MM.1S (cell line): Measurements from ENCODE around the gene DDX31.

ENCODE experiments used
- DNase-seq: peaks from one replicate; pipeline ENCODE4 v3.0.0-alpha.2; 2015
- H2AFZ ChIP-seq: fragments of 300-600 bp; sonication (generic); 2 replicates; pipeline ENCODE4 v1.6.0; 2016; ENCODE audit warnings: antibody characterized with exemption, low read length
- H3F3A ChIP-seq: fragments of 300-600 bp; sonication (generic); 2 replicates; pipeline ENCODE4 v1.6.1; 2016; ENCODE audit warnings: mild to moderate bottlenecking, antibody characterized with exemption, low read length, moderate library complexity, mixed read lengths; ENCODE audit not compliant: insufficient read depth
- H3K27ac ChIP-seq: fragments of 300-600 bp; sonication (generic); 2 replicates; pipeline ENCODE4 v1.5.1; 2016; ENCODE audit warnings: mild to moderate bottlenecking, low read length
- H3K27me3 ChIP-seq: fragments of 300-600 bp; sonication (generic); replicated peaks from 2 replicates; pipeline ENCODE4 v1.6.0; 2016; ENCODE audit warnings: low read length; ENCODE audit not compliant: insufficient read depth
- H3K36me3 ChIP-seq: fragments of 300-600 bp; sonication (generic); replicated peaks from 2 replicates; pipeline ENCODE4 v1.6.1; 2016; ENCODE audit warnings: mild to moderate bottlenecking, low read length, mixed read lengths; ENCODE audit not compliant: insufficient read depth
- H3K4me1 ChIP-seq: fragments of 300-600 bp; sonication (generic); 2 replicates; pipeline ENCODE4 v1.6.1; 2016; ENCODE audit warnings: low read length, mixed read lengths
- H3K4me2 ChIP-seq: fragments of 300-600 bp; sonication (generic); 2 replicates; pipeline ENCODE4 v1.6.0; 2016; ENCODE audit warnings: low read depth, low read length
- H3K4me3 ChIP-seq: fragments of 300-600 bp; sonication (generic); 2 replicates; pipeline ENCODE4 v1.5.1; 2016; ENCODE audit warnings: low read length, mixed read lengths
- H3K79me2 ChIP-seq: fragments of 300-600 bp; sonication (generic); 2 replicates; pipeline ENCODE4 v1.6.1; 2016; ENCODE audit warnings: mixed run types, low read length, mixed read lengths
- H3K9ac ChIP-seq: fragments of 300-600 bp; sonication (generic); 2 replicates; pipeline ENCODE4 v1.6.1; 2016; ENCODE audit warnings: low read length, mixed read lengths
- H3K9me2 ChIP-seq: fragments of 300-600 bp; sonication (generic); replicated peaks from 2 replicates; pipeline ENCODE4 v1.6.1; 2016; ENCODE audit warnings: mild to moderate bottlenecking, low read length, mixed read lengths; ENCODE audit not compliant: insufficient read depth
- H3K9me3 ChIP-seq: fragments of 300-600 bp; sonication (generic); replicated peaks from 2 replicates; pipeline ENCODE4 v1.6.1; 2016; ENCODE audit warnings: mild to moderate bottlenecking, low read length, mixed read lengths; ENCODE audit not compliant: insufficient read depth
- H4K20me1 ChIP-seq: fragments of 300-600 bp; sonication (generic); 2 replicates; pipeline ENCODE4 v1.6.1; 2016; ENCODE audit warnings: mild to moderate bottlenecking, low read length, moderate library complexity, mixed read lengths; ENCODE audit not compliant: insufficient read depth
- EZH2 ChIP-seq: fragments of 300-600 bp; sonication (generic); optimal IDR thresholded peaks from 2 replicates; pipeline ENCODE3; 2017; ENCODE audit warnings: low read depth, mild to moderate bottlenecking, antibody characterized with exemption, low read length, mixed read lengths
- EZH2phosphoT487 ChIP-seq: fragments of 300-600 bp; sonication (generic); IDR thresholded peaks from 2 replicates; pipeline ENCODE4 v1.6.1; 2018; ENCODE audit warnings: antibody characterized with exemption, low read length
- TF ChIP-seq, protein P1 (sequence below): fragments of 300-600 bp; sonication (generic); IDR thresholded peaks from 2 replicates; pipeline ENCODE4 v1.5.1; 2016; ENCODE audit warnings: antibody characterized with exemption, low read length, mixed read lengths

The DDX31 gene

DNA sequence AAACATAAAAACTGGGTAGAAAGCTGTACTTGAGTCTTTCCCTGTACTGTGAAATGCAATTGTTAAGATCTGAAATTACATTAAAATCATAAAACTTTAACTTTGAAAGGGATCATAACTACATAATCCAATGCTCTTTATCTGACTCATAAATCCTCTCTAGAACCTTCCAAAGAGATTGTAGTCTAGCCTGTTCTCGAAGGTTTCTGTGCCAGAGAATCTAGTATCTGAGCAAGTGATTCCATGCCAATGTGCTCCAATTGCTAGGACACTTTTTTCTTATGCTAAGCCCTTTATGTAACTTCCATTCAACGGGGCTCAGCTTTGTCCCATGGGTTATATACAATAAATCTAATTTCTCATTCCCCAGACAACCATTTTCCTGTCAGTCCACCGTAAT is 21.1 kb downstream of the DDX31 start:
- H3K36me3 ChIP-seq: peaks cover 11% of the 10 kb centered on the region; the same call in 1 of the 2 replicates
- H3F3A ChIP-seq: no peaks in the 10 kb centered on the region
- no peaks in the 10 kb centered on the region for H4K20me1 ChIP-seq
- H3K4me2 ChIP-seq: no peak overlapping the region
- no peak overlapping the region for H3K27ac ChIP-seq
- no peak for DNase-seq
- no peaks in the 10 kb centered on the region for H3K9me2 ChIP-seq
- no peaks in the 10 kb centered on the region for H3K9me3 ChIP-seq
- H3K27me3 ChIP-seq: no peaks in the 10 kb centered on the region
- TF ChIP-seq, protein P1, sequence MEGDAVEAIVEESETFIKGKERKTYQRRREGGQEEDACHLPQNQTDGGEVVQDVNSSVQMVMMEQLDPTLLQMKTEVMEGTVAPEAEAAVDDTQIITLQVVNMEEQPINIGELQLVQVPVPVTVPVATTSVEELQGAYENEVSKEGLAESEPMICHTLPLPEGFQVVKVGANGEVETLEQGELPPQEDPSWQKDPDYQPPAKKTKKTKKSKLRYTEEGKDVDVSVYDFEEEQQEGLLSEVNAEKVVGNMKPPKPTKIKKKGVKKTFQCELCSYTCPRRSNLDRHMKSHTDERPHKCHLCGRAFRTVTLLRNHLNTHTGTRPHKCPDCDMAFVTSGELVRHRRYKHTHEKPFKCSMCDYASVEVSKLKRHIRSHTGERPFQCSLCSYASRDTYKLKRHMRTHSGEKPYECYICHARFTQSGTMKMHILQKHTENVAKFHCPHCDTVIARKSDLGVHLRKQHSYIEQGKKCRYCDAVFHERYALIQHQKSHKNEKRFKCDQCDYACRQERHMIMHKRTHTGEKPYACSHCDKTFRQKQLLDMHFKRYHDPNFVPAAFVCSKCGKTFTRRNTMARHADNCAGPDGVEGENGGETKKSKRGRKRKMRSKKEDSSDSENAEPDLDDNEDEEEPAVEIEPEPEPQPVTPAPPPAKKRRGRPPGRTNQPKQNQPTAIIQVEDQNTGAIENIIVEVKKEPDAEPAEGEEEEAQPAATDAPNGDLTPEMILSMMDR: no peak
- TF ChIP-seq EZH2phosphoT487 (no peak), EZH2 (no peak)
- no peak overlapping the region for H3K9ac ChIP-seq
- no peaks in the 10 kb centered on the region for H3K79me2 ChIP-seq
- no peak overlapping the region for H2AFZ ChIP-seq
- H3K4me1 ChIP-seq: no peaks in the 10 kb centered on the region
- no peak overlapping the region for H3K4me3 ChIP-seq

GRCh38 chr9:132648283-132648682 is 21.5 kb downstream of the DDX31 start:
- Histone ChIP-seq H3K9me3 (no peaks in the 10 kb centered on the region), H3K4me1 (no peaks in the 10 kb centered on the region), H3K27me3 (no peaks in the 10 kb centered on the region), H3K9ac (no peak overlapping the region), H2AFZ (no peak overlapping the region), H3K9me2 (no peaks in the 10 kb centered on the region), H3K4me3 (no peak overlapping the region), H3K4me2 (no peak overlapping the region), H3K36me3 (peaks cover 11% of the 10 kb centered on the region; the same call in 1 of the 2 replicates), H3F3A (no peaks in the 10 kb centered on the region), H3K27ac (no peak overlapping the region), H4K20me1 (no peaks in the 10 kb centered on the region), H3K79me2 (no peaks in the 10 kb centered on the region)
- TF ChIP-seq EZH2 (no peak), EZH2phosphoT487 (no peak)
- no peak for DNase-seq

DNA sequence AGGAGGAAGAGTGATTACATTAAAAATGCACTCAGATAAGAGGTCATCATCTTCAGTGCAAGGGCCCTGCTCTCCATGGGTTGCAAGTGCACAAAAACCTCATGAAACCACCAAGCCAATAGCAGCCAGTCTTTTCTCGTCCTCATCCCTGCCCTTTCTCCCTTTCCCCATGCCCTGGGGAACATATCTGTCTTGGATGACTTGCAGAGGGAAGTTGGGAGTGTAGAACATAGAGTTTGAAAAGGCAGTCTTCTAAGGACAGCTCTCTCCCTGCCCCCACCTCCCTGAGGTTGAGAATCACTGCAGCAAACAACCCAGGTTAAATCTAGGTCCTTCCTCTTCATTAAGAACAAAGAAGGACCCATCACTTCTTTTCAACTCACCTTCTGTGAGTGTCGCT is 22.0 kb downstream of the DDX31 start:
- Histone ChIP-seq H2AFZ (no peak overlapping the region), H3F3A (no peaks in the 10 kb centered on the region), H3K9me2 (no peaks in the 10 kb centered on the region), H3K27me3 (no peaks in the 10 kb centered on the region), H4K20me1 (no peaks in the 10 kb centered on the region), H3K9ac (no peak overlapping the region), H3K79me2 (no peaks in the 10 kb centered on the region), H3K36me3 (peaks cover 11% of the 10 kb centered on the region; the same call in 1 of the 2 replicates), H3K4me2 (no peak overlapping the region), H3K27ac (no peak overlapping the region), H3K4me1 (no peaks in the 10 kb centered on the region), H3K4me3 (no peak overlapping the region), H3K9me3 (no peaks in the 10 kb centered on the region)
- DNase-seq: no peak
- TF ChIP-seq EZH2phosphoT487 (no peak), EZH2 (no peak)
- TF ChIP-seq, protein P1: no peak

- H3K4me2 ChIP-seq: no peak overlapping the region
- H3K9ac ChIP-seq: no peak overlapping the region
- H2AFZ ChIP-seq: no peak overlapping the region
- H3K27me3 ChIP-seq: no peaks in the 10 kb centered on the region
- no peak overlapping the region for H3K27ac ChIP-seq
- H3K4me3 ChIP-seq: no peak overlapping the region
- H3K4me1 ChIP-seq: no peaks in the 10 kb centered on the region
- no peaks in the 10 kb centered on the region for H3K79me2 ChIP-seq
- no peaks in the 10 kb centered on the region for H3K9me2 ChIP-seq
- no peak for DNase-seq
- TF ChIP-seq, protein P1: no peak
- TF ChIP-seq EZH2: no peak
- no peak for TF ChIP-seq EZH2phosphoT487
- H3F3A ChIP-seq: no peaks in the 10 kb centered on the region
- H3K36me3 ChIP-seq: peaks cover 11% of the 10 kb centered on the region; the same call in 1 of the 2 replicates
- no peaks in the 10 kb centered on the region for H3K9me3 ChIP-seq
- H4K20me1 ChIP-seq: no peaks in the 10 kb centered on the region
Observed at GRCh38 chr9:132647355-132647754, 22.4 kb downstream of the DDX31 start.
